ENCODE measurements around the gene CCDC144A. TPM values are rescaled to one million over a fixed set of nuclear protein-coding genes. Genes with fewer than 3 reads are reported as not detected.
"Not testable (repeated sequence)": the region's sequence is repeated elsewhere in the genome, so short reads cannot be mapped to it uniquely, and the experiment has no call there.

CCDC144A gene
- total RNA-seq, 1 experiment from 2014 or later: 1.9 TPM

- not testable (repeated sequence) for H3K4me1 Mint-ChIP-seq; H3K4ac ChIP-seq (ENCODE audit: low read depth, low read length); H2AK5ac ChIP-seq (ENCODE audit: insufficient read length, low read length); H2BK15ac ChIP-seq (ENCODE audit: low read depth, low read length); H4K91ac ChIP-seq (ENCODE audit: insufficient read length, low read depth, low read length); H3K79me1 ChIP-seq (ENCODE audit: insufficient read depth, low read depth, low read length, poor library complexity, severe bottlenecking); H3K9me3 Mint-ChIP-seq; H3K27ac ChIP-seq (ENCODE audit: insufficient read length, low read depth, low read length); H4K8ac ChIP-seq (replicated peaks; ENCODE audit: insufficient read length, low read depth, low read length); H2BK12ac ChIP-seq (ENCODE audit: insufficient read length, low read depth, low read length); H3K9me3 ChIP-seq (ENCODE audit: control insufficient read depth, low read depth, low read length); H3K79me2 ChIP-seq (ENCODE audit: insufficient read depth, low read length); H3T11ph ChIP-seq (ENCODE audit: low read length); H2BK120ac ChIP-seq (ENCODE audit: low read depth, low read length, poor library complexity, severe bottlenecking); H2BK5ac ChIP-seq (ENCODE audit: insufficient read length, low read length); H3K27me3 ChIP-seq (ENCODE audit: insufficient read depth, low read length); H4K20me1 ChIP-seq (ENCODE audit: control insufficient read depth, insufficient read depth, insufficient read length); H2BK20ac ChIP-seq (ENCODE audit: low read depth, low read length, poor library complexity, severe bottlenecking); H3K9ac ChIP-seq (ENCODE audit: extremely low read depth, insufficient read length, low read length); H2AFZ ChIP-seq (ENCODE audit: low read length); H3K4me1 ChIP-seq (ENCODE audit: insufficient read depth, low read length); H4K5ac ChIP-seq (ENCODE audit: insufficient read length, low read depth, low read length); H3K23ac ChIP-seq (ENCODE audit: insufficient read length, low read depth, low read length); H3K36me3 Mint-ChIP-seq (ENCODE audit: insufficient read depth in 1 of 3, low read depth in 3 of 3); H3K56ac ChIP-seq (ENCODE audit: insufficient read length, low read depth, low read length); H3K23me2 ChIP-seq (ENCODE audit: insufficient read length, low read depth, low read length, poor library complexity, severe bottlenecking)
- Histone ChIP-seq H3K4me2 (ENCODE audit: insufficient read depth, insufficient read length, low read length) (peak overlapping the region; percentile 17), H3K18ac (ENCODE audit: insufficient read length, low read depth, low read length) (peak overlapping the region; percentile 87), H3K14ac (ENCODE audit: insufficient read depth, low read length) (peak overlapping the region; percentile 88)
- H3K27ac Mint-ChIP-seq: peak overlapping the region in 1 of 3 experiments; percentile 65; a peak in 1 of 7 replicates
- H3K27me3 Mint-ChIP-seq (ENCODE audit: low read depth): peaks cover 16% of the 10 kb centered on the region
- peak overlapping the region; percentile 52 to 71 for H3K4me3 Mint-ChIP-seq
- peak; percentile 66 for DNase-seq
- no CpG with 5 or more reads among the region's 61 CpGs for WGBS (ENCODE audit: extremely low coverage, insufficient read length, low lambda C conversion rate)
These were observed 23.0 kb upstream of the CCDC144A start for GRCh38 chr17:16666907-16667636.

Measured in H9 (cell line).